Measurements from ENCODE around the gene FAM118A. TPM values are rescaled to one million over a fixed set of nuclear protein-coding genes. Genes with fewer than 3 reads are reported as not detected.

Gene FAM118A
- total RNA-seq, 1 experiment from 2014 or later: 37.9 TPM

DNA sequence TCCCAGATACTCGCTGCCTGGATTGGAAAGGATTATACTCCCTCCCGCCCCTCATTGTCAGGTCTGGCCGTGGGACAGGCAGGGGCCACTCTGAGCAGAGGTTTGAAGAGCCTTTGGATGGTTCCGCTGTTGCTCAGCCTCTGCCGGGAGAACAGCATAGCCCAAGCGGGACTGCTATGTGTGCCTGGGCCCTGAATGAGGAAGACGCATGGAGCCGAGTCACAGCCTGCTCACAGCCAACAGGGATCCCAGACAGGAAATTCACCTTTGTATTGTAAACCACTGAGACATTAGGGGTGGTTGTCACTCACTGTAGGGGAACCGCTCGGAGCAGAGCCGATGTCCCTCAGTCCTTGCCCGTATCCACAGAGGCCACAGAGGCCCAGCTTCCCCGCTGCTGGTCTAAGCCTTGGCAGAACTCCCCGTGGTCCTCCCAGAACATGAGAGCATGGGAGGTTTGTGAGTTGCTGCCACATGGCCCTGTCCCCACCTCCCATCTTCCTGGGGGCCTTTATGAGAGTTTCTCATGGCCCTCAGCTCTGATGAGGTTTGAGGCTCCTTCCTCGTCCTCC lies 10.7 kb upstream of the FAM118A start:
- H3K18ac ChIP-seq (ENCODE audit: insufficient read length, low read depth, low read length): peak overlapping the region; percentile 40
- H2BK5ac ChIP-seq (ENCODE audit: insufficient read length, low read length): no peak overlapping the region
- no peak overlapping the region for H3K4me2 ChIP-seq (ENCODE audit: insufficient read depth, insufficient read length, low read length)
- TF ChIP-seq, protein P1, sequence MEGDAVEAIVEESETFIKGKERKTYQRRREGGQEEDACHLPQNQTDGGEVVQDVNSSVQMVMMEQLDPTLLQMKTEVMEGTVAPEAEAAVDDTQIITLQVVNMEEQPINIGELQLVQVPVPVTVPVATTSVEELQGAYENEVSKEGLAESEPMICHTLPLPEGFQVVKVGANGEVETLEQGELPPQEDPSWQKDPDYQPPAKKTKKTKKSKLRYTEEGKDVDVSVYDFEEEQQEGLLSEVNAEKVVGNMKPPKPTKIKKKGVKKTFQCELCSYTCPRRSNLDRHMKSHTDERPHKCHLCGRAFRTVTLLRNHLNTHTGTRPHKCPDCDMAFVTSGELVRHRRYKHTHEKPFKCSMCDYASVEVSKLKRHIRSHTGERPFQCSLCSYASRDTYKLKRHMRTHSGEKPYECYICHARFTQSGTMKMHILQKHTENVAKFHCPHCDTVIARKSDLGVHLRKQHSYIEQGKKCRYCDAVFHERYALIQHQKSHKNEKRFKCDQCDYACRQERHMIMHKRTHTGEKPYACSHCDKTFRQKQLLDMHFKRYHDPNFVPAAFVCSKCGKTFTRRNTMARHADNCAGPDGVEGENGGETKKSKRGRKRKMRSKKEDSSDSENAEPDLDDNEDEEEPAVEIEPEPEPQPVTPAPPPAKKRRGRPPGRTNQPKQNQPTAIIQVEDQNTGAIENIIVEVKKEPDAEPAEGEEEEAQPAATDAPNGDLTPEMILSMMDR (conservative IDR thresholded peaks at IDR 0.05): no peak
- no peak overlapping the region for H2BK120ac ChIP-seq (ENCODE audit: low read depth, low read length, poor library complexity, severe bottlenecking)
- no peaks in the 10 kb centered on the region for H3K9me3 Mint-ChIP-seq
- H3K23ac ChIP-seq (ENCODE audit: insufficient read length, low read depth, low read length): no peak overlapping the region
- DNase-seq: peak; percentile 57
- no peak overlapping the region for H3K4me3 Mint-ChIP-seq
- H3K9ac ChIP-seq (ENCODE audit: extremely low read depth, insufficient read length, low read length): no peak overlapping the region
- H2AFZ ChIP-seq (ENCODE audit: low read length): peak overlapping the region; percentile 6
- H2BK12ac ChIP-seq (ENCODE audit: insufficient read length, low read depth, low read length): no peak overlapping the region
- H3K4me1 ChIP-seq (ENCODE audit: insufficient read depth, low read length): no peaks in the 10 kb centered on the region; the same call in 1 of the 2 replicates
- no peaks in the 10 kb centered on the region for H3K79me1 ChIP-seq (ENCODE audit: insufficient read depth, low read depth, low read length, poor library complexity, severe bottlenecking)
- peaks cover 14 to 19% of the 10 kb centered on the region in 2 experiments for H3K4me1 Mint-ChIP-seq
- no peak overlapping the region for H4K91ac ChIP-seq (ENCODE audit: insufficient read length, low read depth, low read length)
- H3K9me3 ChIP-seq (ENCODE audit: control insufficient read depth, low read depth, low read length): no peaks in the 10 kb centered on the region
- H3K56ac ChIP-seq (ENCODE audit: insufficient read length, low read depth, low read length): no peak overlapping the region
- no peaks in the 10 kb centered on the region for H3K79me2 ChIP-seq (ENCODE audit: insufficient read depth, low read length)
- H3T11ph ChIP-seq (ENCODE audit: low read length): no peak overlapping the region
- peaks cover 13% of the 10 kb centered on the region for H3K27me3 Mint-ChIP-seq (ENCODE audit: low read depth)
- H3K36me3 Mint-ChIP-seq (ENCODE audit: insufficient read depth in 1 of 3, low read depth in 3 of 3): no peaks in the 10 kb centered on the region
- no peak overlapping the region for H4K5ac ChIP-seq (ENCODE audit: insufficient read length, low read depth, low read length)
- H2AK5ac ChIP-seq (ENCODE audit: insufficient read length, low read length): no peak overlapping the region
- H3K27ac Mint-ChIP-seq: no peak overlapping the region
- no peak overlapping the region for H2BK15ac ChIP-seq (ENCODE audit: low read depth, low read length)
- no peak overlapping the region for H3K4ac ChIP-seq (ENCODE audit: low read depth, low read length)
- no peak overlapping the region for H3K27ac ChIP-seq (ENCODE audit: insufficient read length, low read depth, low read length)
- H4K20me1 ChIP-seq (ENCODE audit: control insufficient read depth, insufficient read depth, insufficient read length): no peaks in the 10 kb centered on the region
- no peak overlapping the region for H4K8ac ChIP-seq (replicated peaks; ENCODE audit: insufficient read length, low read depth, low read length)
- no CpG with 5 or more reads among the region's 15 CpGs for WGBS (ENCODE audit: extremely low coverage, insufficient read length, low lambda C conversion rate)
- no peak overlapping the region for H2BK20ac ChIP-seq (ENCODE audit: low read depth, low read length, poor library complexity, severe bottlenecking)
- H3K14ac ChIP-seq (ENCODE audit: insufficient read depth, low read length): peak overlapping the region; percentile 24; the same call in 1 of the 2 replicates
- H3K23me2 ChIP-seq (ENCODE audit: insufficient read length, low read depth, low read length, poor library complexity, severe bottlenecking): no peaks in the 10 kb centered on the region
- H3K27me3 ChIP-seq (ENCODE audit: insufficient read depth, low read length): no peaks in the 10 kb centered on the region
